Measurements from ENCODE around the gene APOM. TPM values are rescaled to one million over a fixed set of nuclear protein-coding genes. Genes with fewer than 3 reads are reported as not detected.
A peak's percentile ranks its signal among the peaks of the same experiment; 100 is the strongest.

Gene APOM
- total and polyA plus RNA-seq, 3 donors from 2014 or later = 7.5 to 27.9 (median 9.8) TPM

DNA sequence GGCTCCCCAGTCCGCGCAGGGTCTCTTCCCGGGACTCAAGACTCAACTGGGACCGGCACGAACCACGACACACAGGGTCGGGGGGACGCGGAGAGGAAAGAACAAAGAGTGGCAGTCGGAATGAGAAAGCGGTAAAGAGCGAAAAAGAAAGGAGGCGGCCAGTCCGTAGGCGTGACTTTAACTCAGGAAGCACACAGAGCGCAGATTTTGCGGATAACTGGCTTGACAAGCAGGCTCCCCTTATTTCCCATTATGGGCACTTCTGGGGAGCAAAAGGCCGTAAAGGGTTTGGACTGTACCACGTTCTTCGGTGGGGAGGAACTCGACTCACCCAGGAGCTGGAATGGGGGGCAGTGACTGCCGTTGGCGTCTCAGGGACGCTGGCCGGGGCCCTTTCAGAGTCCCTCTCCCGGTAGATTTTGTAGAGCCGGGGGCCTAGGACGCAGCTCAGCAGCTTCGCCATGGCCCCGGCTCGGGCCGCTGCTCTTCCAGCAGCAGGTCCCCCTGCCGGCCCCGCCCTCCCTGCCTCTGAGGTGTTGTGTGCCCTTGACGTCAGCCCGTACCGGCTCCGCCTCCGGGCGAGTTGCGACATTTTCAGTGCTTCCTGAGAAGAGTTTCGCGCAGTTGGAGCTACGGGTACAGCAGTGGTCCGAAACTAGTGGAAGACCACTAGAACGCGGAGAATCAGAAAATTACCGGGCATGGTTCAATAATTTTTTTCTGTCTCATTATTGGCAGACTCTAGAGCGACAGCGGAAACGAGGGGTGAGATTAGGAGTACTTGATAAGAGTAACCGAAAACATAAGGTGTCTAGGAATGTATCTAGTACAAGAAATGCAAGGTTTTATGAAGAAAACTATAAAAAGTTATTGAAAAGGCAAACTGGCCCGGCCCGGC is 47.4 kb downstream of the APOM start, which contains the start of gene ABHD16A:
TSS of gene ABHD16A (minus strand) at position 506 of the 898 bp plus-strand sequence. CDS start at position 463, 43 bp downstream.
- H3K4me1 ChIP-seq = peaks cover 10% of the 10 kb centered on the region
- intact Hi-C loops (cut with DNase I; ENCODE audit: low total_unique reads) = no loop called here
- peak; percentile 100 for DNase-seq
- WGBS, 2 donors = 1 to 2% methylated on average over 42 to 54 of the region's 54 CpGs
- no peaks in the 10 kb centered on the region for H3K36me3 ChIP-seq (ENCODE audit: low read depth, missing control alignments)
- H3K27me3 ChIP-seq = no peaks in the 10 kb centered on the region
- peak within 1 kb of the TSS; percentile 82 to 97 for H3K27ac ChIP-seq
- no peaks in the 10 kb centered on the region for H3K9me3 ChIP-seq
- peak; percentile 97 for TF ChIP-seq POLR2A (IDR thresholded peaks at IDR 0.05)
- TF ChIP-seq CTCF (IDR thresholded peaks at IDR 0.05) = peak in 2 of 3 experiments; percentile 14 to 33
- H3K4me3 ChIP-seq = peak within 1 kb of the TSS; percentile 82 to 85

- H3K4me3 ChIP-seq = no peak overlapping the region
- H3K36me3 ChIP-seq (ENCODE audit: low read depth, missing control alignments) = no peaks in the 10 kb centered on the region
- no peaks in the 10 kb centered on the region for H3K27me3 ChIP-seq
- TF ChIP-seq POLR2A (IDR thresholded peaks at IDR 0.05) = no peak
- TF ChIP-seq CTCF (IDR thresholded peaks at IDR 0.05) = no peak
- peaks cover 10% of the 10 kb centered on the region for H3K4me1 ChIP-seq
- H3K9me3 ChIP-seq = no peaks in the 10 kb centered on the region
- DNase-seq = no peak
- H3K27ac ChIP-seq = no peak overlapping the region
- intact Hi-C loops (cut with DNase I; ENCODE audit: low total_unique reads) = no loop called here
- WGBS, 2 donors = 83 to 88% methylated on average over 6 of the region's 6 CpGs
Observed at GRCh38 chr6:31705931-31706330, 50.2 kb downstream of the APOM start.

- WGBS, 2 donors = 36 to 47% methylated on average over 3 of the region's 3 CpGs
- no peaks in the 10 kb centered on the region for H3K36me3 ChIP-seq (ENCODE audit: low read depth, missing control alignments)
- TF ChIP-seq POLR2A (IDR thresholded peaks at IDR 0.05) = no peak
- TF ChIP-seq CTCF (IDR thresholded peaks at IDR 0.05) = no peak
- no peaks in the 10 kb centered on the region for H3K9me3 ChIP-seq
- H3K27ac ChIP-seq = no peak within 1 kb of the TSS
- no peak within 1 kb of the TSS for H3K4me3 ChIP-seq
- no peaks in the 10 kb centered on the region for H3K27me3 ChIP-seq
- intact Hi-C loops (cut with DNase I; ENCODE audit: low total_unique reads) = no loop called here
- peaks cover 8% of the 10 kb centered on the region for H3K4me1 ChIP-seq
- no peak for DNase-seq
Observed at GRCh38 chr6:31706599-31706998, 50.9 kb downstream of the APOM start, which contains the start of gene LY6G6F. Gene LY6G6F, plus strand, starts transcription at chr6:31706866. Its CDS starts 41 bp downstream, at chr6:31706907.

GRCh38 chr6:31707701-31708100 is 52.0 kb downstream of the APOM start:
- Histone ChIP-seq H3K36me3 (ENCODE audit: low read depth, missing control alignments) (no peaks in the 10 kb centered on the region), H3K4me3 (no peak overlapping the region), H3K4me1 (no peaks in the 10 kb centered on the region), H3K27me3 (no peaks in the 10 kb centered on the region), H3K27ac (no peak overlapping the region), H3K9me3 (no peaks in the 10 kb centered on the region)
- 83 to 85% methylated on average over 7 to 10 of the region's 10 CpGs for WGBS, 2 donors
- intact Hi-C loops (cut with DNase I; ENCODE audit: low total_unique reads) = no loop called here
- no peak for DNase-seq
- TF ChIP-seq CTCF (IDR thresholded peaks at IDR 0.05) (no peak), POLR2A (IDR thresholded peaks at IDR 0.05) (no peak)

Small RNAs within 50 kb of the gene (microRNA-seq; reads per million reads assigned to microRNA genes)
- gene MIR4646 (ENCODE audit: borderline number of aligned reads in 2 of 2, borderline replicate concordance in 1 of 2) (2.8 reads per million in 2 donors), gene MIR6832 (ENCODE audit: borderline number of aligned reads in 2 of 2, borderline replicate concordance in 1 of 2) (0 to 1.4 reads per million in 2 donors)

Small RNAs within 50 kb of the gene (small RNA-seq; reads per million reads assigned to genes)
- gene MIR4646 (0 reads per million in 2 donors), gene MIR6832 (0 reads per million in 2 donors), gene RF00019 (0 reads per million in 2 donors), gene SNORA38 (27.6 to 30.7 reads per million in 2 donors), gene UQCRHP1 (0 reads per million in 2 donors)

Other genes starting within 250 kb of the APOM start
Only the 30 nearest of the 37 such genes appear.
- 1 to 10 TPM; 4.4 to 5.4 TPM for gene MICB, start 157.7 kb upstream of the APOM start, total RNA-seq
- 4.1 TPM for gene MICB, start 157.7 kb upstream of the APOM start, polyA plus RNA-seq (ENCODE audit: insufficient read depth, low read depth, low replicate concordance)
- gene MCCD1, start 126.9 kb upstream of the APOM start, total RNA-seq = not detected
- not detected for gene MCCD1, start 126.9 kb upstream of the APOM start, polyA plus RNA-seq (ENCODE audit: insufficient read depth, low read depth, low replicate concordance)
- gene DDX39B, start 113.9 kb upstream of the APOM start, total RNA-seq = 100 to 1,000 TPM; 312 to 360 TPM
- gene DDX39B, start 113.9 kb upstream of the APOM start, polyA plus RNA-seq (ENCODE audit: insufficient read depth, low read depth, low replicate concordance) = 250 TPM
- gene ATP6V1G2, start 109.3 kb upstream of the APOM start, total RNA-seq = 1 to 10 TPM; 3.3 to 6.9 TPM
- gene ATP6V1G2, start 109.3 kb upstream of the APOM start, polyA plus RNA-seq (ENCODE audit: insufficient read depth, low read depth, low replicate concordance) = 4.7 TPM
- 10 to 100 TPM; 51.2 to 55.3 TPM for gene NFKBIL1, start 108.3 kb upstream of the APOM start, total RNA-seq
- gene NFKBIL1, start 108.3 kb upstream of the APOM start, polyA plus RNA-seq (ENCODE audit: insufficient read depth, low read depth, low replicate concordance) = 25.9 TPM
- gene LTA, start 83.6 kb upstream of the APOM start, total RNA-seq = 1 to 10 TPM; 1.3 to 2.6 TPM
- gene LTA, start 83.6 kb upstream of the APOM start, polyA plus RNA-seq (ENCODE audit: insufficient read depth, low read depth, low replicate concordance) = 2.0 TPM
- gene TNF, start 80.3 kb upstream of the APOM start, total RNA-seq = under 1 TPM; 0.24 to 0.31 TPM
- gene TNF, start 80.3 kb upstream of the APOM start, polyA plus RNA-seq (ENCODE audit: insufficient read depth, low read depth, low replicate concordance) = 1.1 TPM
- 1 to 10 TPM in 1 of 2 donors, not detected in 1; 2.0 TPM for gene LTB, start 73.5 kb upstream of the APOM start, total RNA-seq
- 7.2 TPM for gene LTB, start 73.5 kb upstream of the APOM start, polyA plus RNA-seq (ENCODE audit: insufficient read depth, low read depth, low replicate concordance)
- gene LST1, start 69.6 kb upstream of the APOM start, total RNA-seq = 1 to 10 TPM in 1 of 2 donors, under 1 TPM in 1; 0.71 to 1.2 TPM
- 13.0 TPM for gene LST1, start 69.6 kb upstream of the APOM start, polyA plus RNA-seq (ENCODE audit: insufficient read depth, low read depth, low replicate concordance)
- 1 to 10 TPM in 1 of 2 donors, not detected in 1; 2.6 TPM for gene NCR3, start 62.9 kb upstream of the APOM start, total RNA-seq
- gene NCR3, start 62.9 kb upstream of the APOM start, polyA plus RNA-seq (ENCODE audit: insufficient read depth, low read depth, low replicate concordance) = 1.7 TPM
- gene AIF1, start 40.7 kb upstream of the APOM start, total RNA-seq = 1 to 10 TPM; 2.9 to 6.3 TPM
- gene AIF1, start 40.7 kb upstream of the APOM start, polyA plus RNA-seq (ENCODE audit: insufficient read depth, low read depth, low replicate concordance) = 34.8 TPM
- 100 to 1,000 TPM; 288 to 301 TPM for gene PRRC2A, start 35.2 kb upstream of the APOM start, total RNA-seq
- 473 TPM for gene PRRC2A, start 35.2 kb upstream of the APOM start, polyA plus RNA-seq (ENCODE audit: insufficient read depth, low read depth, low replicate concordance)
- gene BAG6, start 3.2 kb upstream of the APOM start, total RNA-seq = 100 to 1,000 TPM; 654 to 710 TPM
- 861 TPM for gene BAG6, start 3.2 kb upstream of the APOM start, polyA plus RNA-seq (ENCODE audit: insufficient read depth, low read depth, low replicate concordance)
- 10 to 100 TPM; 13.9 to 17.8 TPM for gene C6orf47, start 4.9 kb downstream of the APOM start, total RNA-seq
- 11.9 TPM for gene C6orf47, start 4.9 kb downstream of the APOM start, polyA plus RNA-seq (ENCODE audit: insufficient read depth, low read depth, low replicate concordance)
- 10 to 100 TPM; 34.5 to 46.1 TPM for gene GPANK1, start 9.1 kb downstream of the APOM start, total RNA-seq
- gene GPANK1, start 9.1 kb downstream of the APOM start, polyA plus RNA-seq (ENCODE audit: insufficient read depth, low read depth, low replicate concordance) = 81.3 TPM
- 100 to 1,000 TPM; 397 to 421 TPM for gene CSNK2B, start 10.2 kb downstream of the APOM start, total RNA-seq
- 523 TPM for gene CSNK2B, start 10.2 kb downstream of the APOM start, polyA plus RNA-seq (ENCODE audit: insufficient read depth, low read depth, low replicate concordance)
- 10 to 100 TPM; 14.0 to 15.9 TPM for gene LY6G5B, start 14.1 kb downstream of the APOM start, total RNA-seq
- gene LY6G5B, start 14.1 kb downstream of the APOM start, polyA plus RNA-seq (ENCODE audit: insufficient read depth, low read depth, low replicate concordance) = 16.3 TPM
- 10 to 100 TPM in 1 of 2 donors, 1 to 10 TPM in 1; 8.7 to 18.3 TPM for gene LY6G5C, start 25.2 kb downstream of the APOM start, total RNA-seq
- gene LY6G5C, start 25.2 kb downstream of the APOM start, polyA plus RNA-seq (ENCODE audit: insufficient read depth, low read depth, low replicate concordance) = 14.0 TPM
- gene ABHD16A, start 47.4 kb downstream of the APOM start, total RNA-seq = 10 to 100 TPM; 77.0 to 85.9 TPM
- gene ABHD16A, start 47.4 kb downstream of the APOM start, polyA plus RNA-seq (ENCODE audit: insufficient read depth, low read depth, low replicate concordance) = 108 TPM
- not detected for gene LY6G6F, start 51.0 kb downstream of the APOM start, total RNA-seq
- gene LY6G6F, start 51.0 kb downstream of the APOM start, polyA plus RNA-seq (ENCODE audit: insufficient read depth, low read depth, low replicate concordance) = 0.41 TPM
- not detected for gene LY6G6D, start 59.5 kb downstream of the APOM start, total RNA-seq
- not detected for gene LY6G6D, start 59.5 kb downstream of the APOM start, polyA plus RNA-seq (ENCODE audit: insufficient read depth, low read depth, low replicate concordance)
- gene LY6G6C, start 65.9 kb downstream of the APOM start, total RNA-seq = under 1 TPM in 1 of 2 donors, not detected in 1; 0.39 TPM
- gene LY6G6C, start 65.9 kb downstream of the APOM start, polyA plus RNA-seq (ENCODE audit: insufficient read depth, low read depth, low replicate concordance) = 1.4 TPM
- gene MPIG6B, start 67.5 kb downstream of the APOM start, total RNA-seq = under 1 TPM; 0.74 to 0.94 TPM
- 1.3 TPM for gene MPIG6B, start 67.5 kb downstream of the APOM start, polyA plus RNA-seq (ENCODE audit: insufficient read depth, low read depth, low replicate concordance)
- 10 to 100 TPM; 19.6 to 38.0 TPM for gene DDAH2, start 73.4 kb downstream of the APOM start, total RNA-seq
- gene DDAH2, start 73.4 kb downstream of the APOM start, polyA plus RNA-seq (ENCODE audit: insufficient read depth, low read depth, low replicate concordance) = 50.8 TPM
- gene CLIC1, start 80.6 kb downstream of the APOM start, total RNA-seq = 10 to 100 TPM; 35.4 to 93.5 TPM
- 130 TPM for gene CLIC1, start 80.6 kb downstream of the APOM start, polyA plus RNA-seq (ENCODE audit: insufficient read depth, low read depth, low replicate concordance)
- 100 to 1,000 TPM in 1 of 2 donors, 10 to 100 TPM in 1; 77.6 to 135 TPM for gene MSH5, start 84.1 kb downstream of the APOM start, total RNA-seq
- 36.2 TPM for gene MSH5, start 84.1 kb downstream of the APOM start, polyA plus RNA-seq (ENCODE audit: insufficient read depth, low read depth, low replicate concordance)
- gene SAPCD1, start 106.8 kb downstream of the APOM start, total RNA-seq = 10 to 100 TPM; 10.4 to 11.6 TPM
- gene SAPCD1, start 106.8 kb downstream of the APOM start, polyA plus RNA-seq (ENCODE audit: insufficient read depth, low read depth, low replicate concordance) = 5.9 TPM
- gene VWA7, start 121.4 kb downstream of the APOM start, total RNA-seq = 1 to 10 TPM; 3.1 to 6.3 TPM
- gene VWA7, start 121.4 kb downstream of the APOM start, polyA plus RNA-seq (ENCODE audit: insufficient read depth, low read depth, low replicate concordance) = 2.7 TPM
- gene VARS1, start 139.9 kb downstream of the APOM start, total RNA-seq = 100 to 1,000 TPM in 1 of 2 donors, 10 to 100 TPM in 1; 94.8 to 131 TPM
- 156 TPM for gene VARS1, start 139.9 kb downstream of the APOM start, polyA plus RNA-seq (ENCODE audit: insufficient read depth, low read depth, low replicate concordance)
- gene LSM2, start 151.1 kb downstream of the APOM start, total RNA-seq = 10 to 100 TPM; 43.3 to 49.6 TPM
- gene LSM2, start 151.1 kb downstream of the APOM start, polyA plus RNA-seq (ENCODE audit: insufficient read depth, low read depth, low replicate concordance) = 55.5 TPM

Data from testis (tissue), 3 donors.